Activated naive CD8-positive, alpha-beta T cell treated with anti-CD3 and anti-CD28 coated beads, Interleukin-2, amount 10 ng/mL, durations not matched to agents 7 days and 5 days (primary cell): ENCODE measurements around the gene COL4A4. TPM values are rescaled to one million over a fixed set of nuclear protein-coding genes. Genes with fewer than 3 reads are reported as not detected.

Source experiments
- ATAC-seq: fragments of 150-1000 bp; cut with Tn5 transposase; one replicate; pipeline ENCODE4 v1.10.0; 2021; ENCODE audit warnings: low read depth, moderate library complexity
- POLR2A ChIA-PET: fragments of 350-600 bp; sonication (Branson Sonifier 250); formaldehyde crosslinking; loops from one replicate; lab custom pipeline; 2021; ENCODE audit warnings: antibody characterized with exemption; lab: Charles Lee
- DNase-seq: peaks from one replicate; pipeline ENCODE4 v3.0.0; 2021
- H3K27ac Mint-ChIP-seq: one replicate; pipeline ENCODE4 v1.8.0; 2022; ENCODE audit warnings: mild to moderate bottlenecking, mixed read lengths
- H3K27me3 Mint-ChIP-seq: one replicate; pipeline ENCODE4 v1.8.0; 2022; ENCODE audit warnings: mild to moderate bottlenecking, moderate library complexity, mixed read lengths
- H3K36me3 Mint-ChIP-seq: one replicate; pipeline ENCODE4 v1.8.0; 2021; ENCODE audit warnings: mild to moderate bottlenecking, mixed read lengths
- H3K4me1 Mint-ChIP-seq: one replicate; pipeline ENCODE4 v1.8.0; 2021; ENCODE audit warnings: mixed read lengths
- H3K4me3 Mint-ChIP-seq: one replicate; pipeline ENCODE4 v1.8.0; 2022; ENCODE audit warnings: mild to moderate bottlenecking, moderate library complexity, mixed read lengths
- H3K9me3 Mint-ChIP-seq: one replicate; pipeline ENCODE4 v1.8.0; 2021; ENCODE audit warnings: mixed read lengths
- total RNA-seq, 2 experiments: library from RNA; stranded (reverse); gene quantifications; one replicate each; pipeline ENCODE4 v1.2.3, GENCODE V29; 2021

The COL4A4 gene
- total RNA-seq, 2 experiments from 2014 or later = not detected

DNA sequence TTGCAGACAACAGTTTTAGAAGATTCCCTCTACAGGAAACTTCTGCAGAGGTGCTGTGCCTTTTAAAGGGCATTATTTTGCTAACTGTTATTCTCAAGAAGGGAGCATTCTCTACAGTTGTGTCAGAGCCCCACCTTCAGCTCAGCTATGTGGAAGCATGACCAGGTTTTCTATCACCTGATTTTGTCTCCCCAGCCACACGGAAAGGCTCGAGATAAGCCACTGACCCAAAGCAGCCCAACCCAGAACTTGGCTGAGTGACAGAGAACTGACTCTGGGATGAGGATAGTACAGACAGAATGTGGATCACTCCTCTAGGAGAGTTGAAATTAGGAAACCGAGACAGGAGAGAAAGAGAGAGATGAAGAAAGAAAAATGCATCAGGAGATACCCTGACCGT lies 10.7 kb downstream of the COL4A4 start:
- ATAC-seq (no peak), DNase-seq (no peak)
- H3K27me3 Mint-ChIP-seq = peaks cover 28% of the 10 kb centered on the region
- POLR2A ChIA-PET = interaction anchor here (0.5 kb wide), 1 partner anchor 69 kb away, joined by 3 read pairs; no protein-coding TSS in a partner anchor
- H3K4me1 Mint-ChIP-seq = no peaks in the 10 kb centered on the region
- no peak overlapping the region for H3K4me3 Mint-ChIP-seq
- H3K36me3 Mint-ChIP-seq = no peaks in the 10 kb centered on the region
- H3K27ac Mint-ChIP-seq = no peak overlapping the region
- H3K9me3 Mint-ChIP-seq = no peaks in the 10 kb centered on the region

GRCh38 chr2:227152093-227152766 lies 11.8 kb downstream of the COL4A4 start:
- Mint-ChIP-seq H3K27me3 (peaks cover 24% of the 10 kb centered on the region), H3K36me3 (no peaks in the 10 kb centered on the region), H3K4me3 (no peak overlapping the region), H3K27ac (no peak overlapping the region), H3K4me1 (no peaks in the 10 kb centered on the region), H3K9me3 (peaks cover 3% of the 10 kb centered on the region)
- POLR2A ChIA-PET = no interaction called here
- DNase-seq = no peak
- ATAC-seq = no peak

DNA sequence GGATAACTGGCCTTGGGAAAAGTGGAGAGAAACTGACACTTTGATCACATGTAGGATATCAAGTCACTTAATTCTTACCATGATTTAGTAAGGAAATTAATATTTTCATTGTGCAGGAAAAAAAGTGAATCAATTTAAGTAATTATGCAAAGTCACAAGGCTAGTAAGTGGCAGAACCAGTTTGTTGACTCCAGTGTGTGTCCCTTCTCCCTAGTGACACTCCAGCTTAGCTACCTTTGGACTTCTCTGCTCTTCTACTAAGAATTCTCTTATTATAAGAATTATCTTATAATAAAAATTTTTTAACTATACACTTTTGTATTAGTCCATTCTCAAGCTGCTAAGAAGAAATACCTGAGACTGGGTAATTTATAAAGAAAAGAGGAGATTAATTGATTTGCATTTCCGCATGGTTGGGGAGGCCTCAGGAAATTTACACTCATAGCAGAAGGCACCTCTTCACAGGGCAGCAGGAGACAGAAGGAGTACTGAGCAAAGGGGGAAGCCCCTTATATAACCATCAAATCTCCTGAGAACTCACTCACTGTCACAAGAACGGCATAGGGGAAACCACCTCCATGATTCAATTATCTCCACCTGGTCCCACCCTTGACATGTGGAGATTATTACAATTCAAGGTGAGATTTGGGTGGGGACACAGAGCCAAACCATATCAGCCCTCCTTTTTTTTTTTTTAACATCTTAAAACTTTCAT lies 13.6 kb downstream of the COL4A4 start:
- Mint-ChIP-seq H3K36me3 (no peaks in the 10 kb centered on the region), H3K27me3 (peaks cover 14% of the 10 kb centered on the region), H3K4me3 (no peak overlapping the region), H3K9me3 (peaks cover 3% of the 10 kb centered on the region), H3K27ac (no peak overlapping the region), H3K4me1 (no peaks in the 10 kb centered on the region)
- ATAC-seq = no peak
- POLR2A ChIA-PET = no interaction called here
- no peak for DNase-seq

DNA sequence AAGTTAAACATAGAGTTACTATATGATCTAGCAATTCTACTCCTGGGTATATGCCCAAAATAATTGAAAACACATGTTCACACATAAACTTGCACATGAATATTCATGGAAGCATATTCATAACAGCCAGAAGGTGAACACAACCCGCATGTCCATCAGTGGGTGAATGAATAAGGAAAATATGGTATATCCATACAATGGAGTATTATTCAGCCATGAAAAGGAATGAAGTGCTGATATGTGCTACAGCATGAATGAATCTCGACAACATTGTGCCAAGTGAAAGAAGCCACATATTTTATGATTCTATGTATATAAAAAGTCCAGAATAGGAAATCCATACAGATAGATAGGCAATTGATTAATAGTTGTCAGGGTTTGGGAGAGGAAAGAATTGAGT lies 15.9 kb downstream of the COL4A4 start:
- DNase-seq = no peak
- Mint-ChIP-seq H3K27me3 (peaks cover 15% of the 10 kb centered on the region), H3K4me1 (no peaks in the 10 kb centered on the region), H3K9me3 (peaks cover 3% of the 10 kb centered on the region), H3K36me3 (no peaks in the 10 kb centered on the region), H3K4me3 (no peak overlapping the region), H3K27ac (no peak overlapping the region)
- POLR2A ChIA-PET = no interaction called here
- ATAC-seq = no peak

- DNase-seq (no peak), ATAC-seq (no peak)
- Mint-ChIP-seq H3K9me3 (peaks cover 3% of the 10 kb centered on the region), H3K4me3 (no peak overlapping the region), H3K4me1 (no peaks in the 10 kb centered on the region), H3K27me3 (peaks cover 11% of the 10 kb centered on the region), H3K36me3 (no peaks in the 10 kb centered on the region), H3K27ac (no peak overlapping the region)
- POLR2A ChIA-PET = no interaction called here
Measured at GRCh38 chr2:227147023-227147422, 17.0 kb downstream of the COL4A4 start.

GRCh38 chr2:227146456-227146855 lies 17.5 kb downstream of the COL4A4 start:
- Mint-ChIP-seq H3K4me3 (no peak overlapping the region), H3K27me3 (peaks cover 15% of the 10 kb centered on the region), H3K9me3 (peaks cover 3% of the 10 kb centered on the region), H3K36me3 (no peaks in the 10 kb centered on the region), H3K27ac (no peak overlapping the region), H3K4me1 (no peaks in the 10 kb centered on the region)
- ATAC-seq (no peak), DNase-seq (no peak)
- POLR2A ChIA-PET = no interaction called here

DNA sequence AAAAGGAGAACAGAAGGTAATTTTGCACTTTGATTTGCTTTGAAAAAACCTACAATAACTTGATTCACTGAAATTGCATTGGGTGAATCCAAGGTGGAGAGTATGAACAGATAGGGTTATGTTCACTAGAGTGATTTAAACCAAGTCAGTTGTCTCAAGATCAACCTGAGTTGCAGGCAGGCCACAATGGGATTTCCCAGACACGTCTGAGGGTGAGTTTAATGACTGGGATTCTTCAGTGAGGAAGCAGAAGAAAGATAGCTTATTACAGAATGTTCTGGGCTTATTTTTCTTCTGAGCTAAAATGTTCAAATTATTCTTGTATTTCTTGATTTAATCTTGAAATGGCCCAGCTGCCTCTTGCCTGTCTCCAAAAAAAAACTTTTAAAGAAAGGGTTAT lies 20.1 kb downstream of the COL4A4 start:
- ATAC-seq (no peak), DNase-seq (no peak)
- Mint-ChIP-seq H3K4me1 (no peaks in the 10 kb centered on the region), H3K9me3 (peaks cover 3% of the 10 kb centered on the region), H3K27me3 (peaks cover 15% of the 10 kb centered on the region), H3K27ac (no peak overlapping the region), H3K4me3 (no peak overlapping the region), H3K36me3 (no peaks in the 10 kb centered on the region)
- POLR2A ChIA-PET = no interaction called here

DNA sequence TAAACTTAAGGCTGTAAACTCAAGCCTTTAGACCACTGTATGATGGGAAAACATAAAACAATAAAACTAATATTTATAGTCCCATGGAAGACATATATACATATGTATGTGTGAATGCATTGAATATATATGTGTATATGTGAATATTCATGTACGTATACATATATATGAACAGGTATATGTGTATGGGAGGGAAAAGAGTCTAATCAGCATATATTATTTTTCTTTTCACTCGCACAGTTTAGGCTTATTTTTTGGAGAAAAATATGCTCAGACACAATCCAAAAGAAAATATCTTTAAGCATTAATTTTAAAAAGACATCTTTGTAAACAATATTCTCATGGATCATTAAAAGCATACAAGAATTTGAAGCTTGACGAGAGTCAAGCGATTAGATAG lies 22.7 kb downstream of the COL4A4 start:
- no peak for DNase-seq
- Mint-ChIP-seq H3K4me1 (no peaks in the 10 kb centered on the region), H3K36me3 (no peaks in the 10 kb centered on the region), H3K4me3 (no peak overlapping the region), H3K9me3 (no peaks in the 10 kb centered on the region), H3K27ac (no peak overlapping the region), H3K27me3 (peaks cover 15% of the 10 kb centered on the region)
- no peak for ATAC-seq
- POLR2A ChIA-PET = no interaction called here

DNA sequence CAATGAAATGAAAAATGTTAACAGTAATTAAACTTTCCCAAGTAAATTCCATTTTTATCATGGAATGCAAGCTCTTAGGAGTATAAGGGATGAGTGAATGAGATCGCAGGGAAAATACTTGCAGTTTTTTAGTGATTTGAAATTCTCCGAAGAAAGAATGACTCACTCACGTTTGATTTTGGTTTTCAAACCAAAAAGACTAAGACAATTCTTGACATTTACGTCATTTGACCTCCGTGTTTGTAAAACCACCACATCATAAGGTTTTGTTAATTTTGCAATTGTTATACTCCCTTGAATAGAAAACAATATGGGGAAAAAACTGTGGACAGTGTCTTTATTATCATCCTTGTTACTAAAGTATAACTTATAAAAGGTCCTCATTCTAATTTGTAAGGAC lies 29.4 kb downstream of the COL4A4 start:
- POLR2A ChIA-PET = no interaction called here
- ATAC-seq (no peak), DNase-seq (no peak)
- Mint-ChIP-seq H3K27ac (no peak overlapping the region), H3K4me1 (no peaks in the 10 kb centered on the region), H3K9me3 (no peaks in the 10 kb centered on the region), H3K36me3 (no peaks in the 10 kb centered on the region), H3K4me3 (no peak overlapping the region), H3K27me3 (peaks cover 4% of the 10 kb centered on the region)

GRCh38 chr2:227132986-227133385 lies 31.0 kb downstream of the COL4A4 start:
- H3K27me3 Mint-ChIP-seq = peaks cover 12% of the 10 kb centered on the region
- H3K9me3 Mint-ChIP-seq = no peaks in the 10 kb centered on the region
- no peak overlapping the region for H3K4me3 Mint-ChIP-seq
- H3K27ac Mint-ChIP-seq = no peak overlapping the region
- H3K36me3 Mint-ChIP-seq = no peaks in the 10 kb centered on the region
- no peaks in the 10 kb centered on the region for H3K4me1 Mint-ChIP-seq
- ATAC-seq (no peak), DNase-seq (no peak)
- POLR2A ChIA-PET = no interaction called here

DNA sequence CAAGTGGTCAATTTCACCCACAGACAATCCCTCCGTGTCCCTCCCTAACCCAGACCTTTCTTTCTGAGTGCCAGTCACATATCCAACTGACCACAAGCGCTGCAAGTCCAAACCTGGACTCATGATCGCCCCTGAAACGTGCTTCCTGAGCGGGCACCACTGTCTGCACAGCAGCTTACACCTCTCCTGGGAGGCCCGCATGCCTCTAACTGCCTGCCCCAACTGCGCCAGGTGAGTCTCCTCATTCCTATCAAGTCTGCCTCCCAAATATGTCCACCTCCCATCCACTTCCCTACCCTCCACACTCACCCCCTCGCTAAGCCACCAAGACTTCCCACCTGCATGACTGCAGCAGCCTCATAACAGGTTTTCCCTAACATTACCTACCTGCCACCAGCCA lies 33.4 kb downstream of the COL4A4 start:
- ATAC-seq (no peak), DNase-seq (no peak)
- Mint-ChIP-seq H3K27ac (no peak overlapping the region), H3K9me3 (no peaks in the 10 kb centered on the region), H3K27me3 (peaks cover 15% of the 10 kb centered on the region), H3K4me1 (no peaks in the 10 kb centered on the region), H3K36me3 (no peaks in the 10 kb centered on the region), H3K4me3 (no peak overlapping the region)
- POLR2A ChIA-PET = no interaction called here

GRCh38 chr2:227127201-227127600 lies 36.8 kb downstream of the COL4A4 start:
- Mint-ChIP-seq H3K36me3 (no peaks in the 10 kb centered on the region), H3K9me3 (no peaks in the 10 kb centered on the region), H3K27me3 (peaks cover 17% of the 10 kb centered on the region), H3K4me1 (no peaks in the 10 kb centered on the region), H3K27ac (no peak overlapping the region), H3K4me3 (no peak overlapping the region)
- ATAC-seq (no peak), DNase-seq (no peak)
- POLR2A ChIA-PET = no interaction called here

GRCh38 chr2:227125506-227125905 lies 38.5 kb downstream of the COL4A4 start:
- Mint-ChIP-seq H3K27ac (no peak overlapping the region), H3K9me3 (no peaks in the 10 kb centered on the region), H3K27me3 (peaks cover 13% of the 10 kb centered on the region), H3K36me3 (no peaks in the 10 kb centered on the region), H3K4me1 (no peaks in the 10 kb centered on the region), H3K4me3 (no peak overlapping the region)
- ATAC-seq = no peak
- POLR2A ChIA-PET = no interaction called here
- DNase-seq = no peak

GRCh38 chr2:227124811-227125210 lies 39.2 kb downstream of the COL4A4 start:
- ATAC-seq (no peak), DNase-seq (no peak)
- POLR2A ChIA-PET = no interaction called here
- Mint-ChIP-seq H3K9me3 (no peaks in the 10 kb centered on the region), H3K36me3 (no peaks in the 10 kb centered on the region), H3K27ac (no peak overlapping the region), H3K4me3 (no peak overlapping the region), H3K4me1 (no peaks in the 10 kb centered on the region), H3K27me3 (peaks cover 13% of the 10 kb centered on the region)
